ENCODE data around the gene TRAPPC2L.

TRAPPC2L gene

GRCh38 chr16:88865742-88866141 lies 8.8 kb downstream of the TRAPPC2L start:
- DNase-seq (ENCODE audit: low read depth): no peak
- H3K4me3 ChIP-seq (replicated peaks; ENCODE audit: low read depth, low read length): no peak overlapping the region
- TF ChIP-seq CTCF (IDR thresholded peaks at IDR 0.05; ENCODE audit: low read length, missing control alignments): no peak

- no peak within 1 kb of the TSS for H3K4me3 ChIP-seq (replicated peaks; ENCODE audit: low read depth, low read length)
- DNase-seq (ENCODE audit: low read depth): no peak
- no peak for TF ChIP-seq CTCF (IDR thresholded peaks at IDR 0.05; ENCODE audit: low read length, missing control alignments)
These were observed 9.4 kb downstream of the TRAPPC2L start, which contains the start of gene PABPN1L for GRCh38 chr16:88866151-88866920. TSS of gene PABPN1L (minus strand) at chr16:88866660. CDS start at chr16:88866606, 54 bp downstream.

- no peak for DNase-seq (ENCODE audit: low read depth)
- no peak overlapping the region for H3K4me3 ChIP-seq (replicated peaks; ENCODE audit: low read depth, low read length)
- TF ChIP-seq CTCF (IDR thresholded peaks at IDR 0.05; ENCODE audit: low read length, missing control alignments): no peak
These were observed 10.8 kb downstream of the TRAPPC2L start for GRCh38 chr16:88867581-88868246.

GRCh38 chr16:88868974-88869672 lies 12.2 kb downstream of the TRAPPC2L start:
- DNase-seq (ENCODE audit: low read depth): no peak
- no peak for TF ChIP-seq CTCF (IDR thresholded peaks at IDR 0.05; ENCODE audit: low read length, missing control alignments)
- H3K4me3 ChIP-seq (replicated peaks; ENCODE audit: low read depth, low read length): no peak overlapping the region

- TF ChIP-seq CTCF (IDR thresholded peaks at IDR 0.05; ENCODE audit: low read length, missing control alignments): no peak
- no peak for DNase-seq (ENCODE audit: low read depth)
- no peak overlapping the region for H3K4me3 ChIP-seq (replicated peaks; ENCODE audit: low read depth, low read length)
These were observed 12.7 kb downstream of the TRAPPC2L start for GRCh38 chr16:88869673-88869980.

GRCh38 chr16:88870608-88871348 lies 13.9 kb downstream of the TRAPPC2L start:
- no peak overlapping the region for H3K4me3 ChIP-seq (replicated peaks; ENCODE audit: low read depth, low read length)
- TF ChIP-seq CTCF (IDR thresholded peaks at IDR 0.05; ENCODE audit: low read length, missing control alignments): no peak
- DNase-seq (ENCODE audit: low read depth): no peak
